ENCODE results near the gene HAP1. TPM values are rescaled to one million over a fixed set of nuclear protein-coding genes. Genes with fewer than 3 reads are reported as not detected.
A peak's percentile ranks its signal among the peaks of the same experiment; 100 is the strongest.

The HAP1 gene
- total RNA-seq, 1 experiment from 2014 or later, result 1.2 TPM

DNA sequence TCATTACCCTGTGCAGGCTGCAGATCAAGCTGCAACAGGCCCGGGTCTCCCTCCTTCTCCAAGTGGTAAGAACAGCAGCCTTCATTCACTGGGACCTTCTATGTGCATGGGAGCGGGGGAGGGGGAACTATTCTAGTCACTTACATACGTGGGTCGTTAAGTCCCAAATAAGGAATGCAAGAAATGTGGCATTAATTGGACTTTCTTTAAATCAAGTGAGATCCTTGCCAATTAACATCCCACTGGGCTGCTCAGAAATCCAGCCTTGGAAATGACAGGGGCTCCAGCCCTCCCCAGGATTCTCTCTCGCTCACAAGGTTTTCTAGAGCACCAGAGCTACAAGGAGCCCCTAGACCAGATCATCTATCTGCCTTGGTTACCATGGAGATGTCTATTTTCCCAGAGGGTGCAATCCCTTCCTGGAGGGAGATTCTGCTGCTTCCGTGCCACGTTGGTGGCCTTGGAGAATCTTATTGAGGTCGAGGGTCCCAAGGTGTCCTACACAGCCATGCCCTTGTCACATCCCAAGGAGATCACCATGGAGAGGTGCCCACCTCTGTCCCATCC lies 50.9 kb downstream of the HAP1 start:
- Mint-ChIP-seq H3K27me3 (ENCODE audit: unreplicated experiment) (no peaks in the 10 kb centered on the region), H3K36me3 (ENCODE audit: insufficient read depth, unreplicated experiment) (peaks cover 18% of the 10 kb centered on the region), H3K27ac (ENCODE audit: unreplicated experiment) (no peak overlapping the region), H3K4me3 (ENCODE audit: low read depth, unreplicated experiment) (no peak overlapping the region), H3K9me3 (ENCODE audit: low read depth, unreplicated experiment) (peaks cover 2% of the 10 kb centered on the region), H3K4me1 (ENCODE audit: low read depth, unreplicated experiment) (peaks cover 30% of the 10 kb centered on the region)
- intact Hi-C loops (cut with micrococcal nuclease; ENCODE audit: unreplicated experiment), result no loop called here
- BruUV-seq (replicated peaks), result no TSS peak
- DNase-seq, result no peak
- TF ChIP-seq CTCF (IDR thresholded peaks at IDR 0.05; ENCODE audit: unreplicated experiment), result no peak
- CTCF ChIA-PET, result no interaction called here

- DNase-seq, result no peak
- peaks cover 15% of the 10 kb centered on the region for H3K36me3 Mint-ChIP-seq (ENCODE audit: insufficient read depth, unreplicated experiment)
- TF ChIP-seq CTCF (IDR thresholded peaks at IDR 0.05; ENCODE audit: unreplicated experiment), result no peak
- CTCF ChIA-PET, result interaction anchor here (1.4 kb wide), 1 partner anchor 17 kb away, joined by 3 read pairs; no protein-coding TSS in a partner anchor
- H3K27me3 Mint-ChIP-seq (ENCODE audit: unreplicated experiment), result no peaks in the 10 kb centered on the region
- H3K9me3 Mint-ChIP-seq (ENCODE audit: low read depth, unreplicated experiment), result peaks cover 2% of the 10 kb centered on the region
- peaks cover 32% of the 10 kb centered on the region for H3K4me1 Mint-ChIP-seq (ENCODE audit: low read depth, unreplicated experiment)
- no peak overlapping the region for H3K4me3 Mint-ChIP-seq (ENCODE audit: low read depth, unreplicated experiment)
- H3K27ac Mint-ChIP-seq (ENCODE audit: unreplicated experiment), result no peak overlapping the region
- no TSS peak for BruUV-seq (replicated peaks)
- intact Hi-C loops (cut with micrococcal nuclease; ENCODE audit: unreplicated experiment), result no loop called here
Observed at GRCh38 chr17:41682631-41683030, 51.8 kb downstream of the HAP1 start.

DNA sequence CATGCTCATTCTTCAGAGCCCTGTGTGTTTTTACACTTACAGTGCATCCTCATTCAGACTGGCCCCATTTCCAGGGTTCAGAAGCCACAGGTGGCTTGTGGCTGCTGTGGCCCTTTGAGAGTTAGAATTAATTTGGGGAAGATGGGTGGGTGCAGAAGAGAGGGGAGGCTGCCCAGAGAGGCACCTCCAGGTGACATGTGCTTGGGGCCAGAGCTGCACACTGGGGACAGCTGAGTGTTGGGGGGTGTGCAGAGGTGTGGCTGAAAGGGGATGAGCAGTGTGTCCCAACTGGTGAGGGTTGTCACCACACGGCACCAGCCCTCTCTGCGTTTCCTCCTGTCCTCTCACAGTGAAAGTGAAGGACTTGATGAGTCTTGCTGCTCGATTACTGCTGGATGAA lies 52.7 kb downstream of the HAP1 start:
- no peak for TF ChIP-seq CTCF (IDR thresholded peaks at IDR 0.05; ENCODE audit: unreplicated experiment)
- Mint-ChIP-seq H3K36me3 (ENCODE audit: insufficient read depth, unreplicated experiment) (peaks cover 14% of the 10 kb centered on the region), H3K4me1 (ENCODE audit: low read depth, unreplicated experiment) (peaks cover 38% of the 10 kb centered on the region), H3K9me3 (ENCODE audit: low read depth, unreplicated experiment) (peaks cover 2% of the 10 kb centered on the region), H3K27me3 (ENCODE audit: unreplicated experiment) (no peaks in the 10 kb centered on the region), H3K4me3 (ENCODE audit: low read depth, unreplicated experiment) (no peak overlapping the region), H3K27ac (ENCODE audit: unreplicated experiment) (no peak overlapping the region)
- DNase-seq, result no peak
- no TSS peak for BruUV-seq (replicated peaks)
- CTCF ChIA-PET, result interaction anchor here (1.4 kb wide), 1 partner anchor 16 kb away, joined by 3 read pairs; no protein-coding TSS in a partner anchor
- intact Hi-C loops (cut with micrococcal nuclease; ENCODE audit: unreplicated experiment), result no loop called here

DNA sequence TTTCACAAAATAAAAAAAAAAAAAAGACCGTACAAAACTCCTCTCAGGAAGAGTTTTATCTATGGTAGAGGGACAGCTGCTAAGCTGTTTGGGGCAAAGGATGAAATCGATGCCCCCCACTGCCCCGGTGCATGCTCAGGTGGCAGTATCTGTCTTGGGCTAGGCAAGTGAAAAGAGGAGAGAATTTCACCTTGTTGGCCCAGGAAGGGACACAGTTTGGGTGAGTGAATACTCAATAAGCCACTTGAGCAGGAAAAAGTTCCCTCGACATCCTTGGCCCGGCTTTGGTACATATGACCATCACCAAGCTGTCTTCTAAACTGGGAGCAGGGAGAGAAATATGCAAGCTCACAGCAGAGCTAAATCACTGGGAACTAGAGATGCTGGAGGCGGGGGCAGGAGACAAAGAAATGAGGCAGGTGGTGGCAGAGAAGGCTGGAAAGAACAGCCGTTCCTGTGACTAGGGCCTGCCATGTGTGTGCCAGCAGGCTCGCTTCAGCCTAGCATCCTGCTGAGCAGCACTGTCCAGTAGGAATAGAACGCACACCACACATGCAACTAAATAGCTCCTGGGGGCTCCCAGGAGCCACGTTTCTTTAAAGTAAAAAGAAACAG lies 53.9 kb downstream of the HAP1 start:
- H3K4me1 Mint-ChIP-seq (ENCODE audit: low read depth, unreplicated experiment), result peaks cover 51% of the 10 kb centered on the region
- H3K36me3 Mint-ChIP-seq (ENCODE audit: insufficient read depth, unreplicated experiment), result peaks cover 21% of the 10 kb centered on the region
- no peak for TF ChIP-seq CTCF (IDR thresholded peaks at IDR 0.05; ENCODE audit: unreplicated experiment)
- BruUV-seq (replicated peaks), result no TSS peak
- H3K9me3 Mint-ChIP-seq (ENCODE audit: low read depth, unreplicated experiment), result no peaks in the 10 kb centered on the region
- intact Hi-C loops (cut with micrococcal nuclease; ENCODE audit: unreplicated experiment), result no loop called here
- H3K4me3 Mint-ChIP-seq (ENCODE audit: low read depth, unreplicated experiment), result no peak overlapping the region
- no peaks in the 10 kb centered on the region for H3K27me3 Mint-ChIP-seq (ENCODE audit: unreplicated experiment)
- no peak for DNase-seq
- H3K27ac Mint-ChIP-seq (ENCODE audit: unreplicated experiment), result peak overlapping the region; percentile 7
- CTCF ChIA-PET, result interaction anchor here (0.8 to 5.4 kb wide), 4 partner anchors 9 to 132 kb away, joined by 4 to 139 read pairs (median 19); partner anchors contain the start of gene EIF1
